Endothelial cell of umbilical vein (primary cell): ENCODE measurements around the gene CYP11A1.

ENCODE experiments used
- POLR2A ChIP-seq: IDR thresholded peaks from 2 replicates; pipeline ENCODE4 v1.6.1; 2012; ENCODE audit warnings: low read depth, mild to moderate bottlenecking, control low read depth, low read length
- POLR2AphosphoS5 ChIP-seq: IDR thresholded peaks from 2 replicates; pipeline ENCODE4 v1.6.1; 2012; ENCODE audit warnings: low read depth, mild to moderate bottlenecking, control low read depth, low read length, moderate library complexity; ENCODE audit not compliant: insufficient read depth
- TF ChIP-seq, protein P1 (sequence below), 2 donors: IDR thresholded peaks; 1 replicate in 1 of 2; 2 replicates in 1 of 2; pipeline ENCODE4 v1.5.1; 2011; ENCODE audit warnings: low read length in 2 of 2, mild to moderate bottlenecking in 2 of 2, moderate library complexity in 2 of 2, control low read depth in 1 of 2, inconsistent platforms in 1 of 2, low read depth in 1 of 2; ENCODE audit not compliant: insufficient read depth in 1 of 2; ENCODE audit errors: extremely low read depth in 1 of 2

DNA sequence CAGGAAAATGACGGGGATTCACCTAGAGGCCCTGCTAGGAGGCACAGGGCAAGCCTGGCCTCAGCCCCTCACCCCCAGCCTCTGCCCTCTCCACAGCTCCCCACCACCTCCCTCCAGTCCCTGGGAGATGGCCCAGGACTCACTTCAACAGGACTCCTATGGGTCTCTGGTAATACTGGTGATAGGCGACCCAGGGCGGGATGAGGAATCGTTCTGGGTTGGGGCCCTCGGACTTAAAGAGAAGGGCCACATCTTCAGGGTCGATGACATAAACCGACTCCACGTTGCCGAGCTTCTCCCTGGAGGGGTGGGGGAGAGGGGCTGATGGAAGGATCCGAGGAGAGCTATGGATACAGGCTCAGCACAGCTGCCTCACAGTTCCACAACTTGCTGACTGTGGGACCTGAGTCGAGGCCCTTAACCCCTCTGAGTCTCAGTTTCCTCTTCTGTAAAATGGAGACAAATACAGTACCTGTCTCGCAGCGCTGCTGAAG, 19.6 kb downstream of the CYP11A1 start:
- TF ChIP-seq POLR2AphosphoS5 (no peak), POLR2A (no peak)
- TF ChIP-seq, protein P1, sequence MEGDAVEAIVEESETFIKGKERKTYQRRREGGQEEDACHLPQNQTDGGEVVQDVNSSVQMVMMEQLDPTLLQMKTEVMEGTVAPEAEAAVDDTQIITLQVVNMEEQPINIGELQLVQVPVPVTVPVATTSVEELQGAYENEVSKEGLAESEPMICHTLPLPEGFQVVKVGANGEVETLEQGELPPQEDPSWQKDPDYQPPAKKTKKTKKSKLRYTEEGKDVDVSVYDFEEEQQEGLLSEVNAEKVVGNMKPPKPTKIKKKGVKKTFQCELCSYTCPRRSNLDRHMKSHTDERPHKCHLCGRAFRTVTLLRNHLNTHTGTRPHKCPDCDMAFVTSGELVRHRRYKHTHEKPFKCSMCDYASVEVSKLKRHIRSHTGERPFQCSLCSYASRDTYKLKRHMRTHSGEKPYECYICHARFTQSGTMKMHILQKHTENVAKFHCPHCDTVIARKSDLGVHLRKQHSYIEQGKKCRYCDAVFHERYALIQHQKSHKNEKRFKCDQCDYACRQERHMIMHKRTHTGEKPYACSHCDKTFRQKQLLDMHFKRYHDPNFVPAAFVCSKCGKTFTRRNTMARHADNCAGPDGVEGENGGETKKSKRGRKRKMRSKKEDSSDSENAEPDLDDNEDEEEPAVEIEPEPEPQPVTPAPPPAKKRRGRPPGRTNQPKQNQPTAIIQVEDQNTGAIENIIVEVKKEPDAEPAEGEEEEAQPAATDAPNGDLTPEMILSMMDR (IDR thresholded peaks at IDR 0.05; ENCODE audit: extremely low read depth in 1 of 2, insufficient read depth in 1 of 2, low read depth in 1 of 2, low read length in 2 of 2): no peak
